Measurements from ENCODE around the gene PLCL1.

PLCL1 gene

GRCh38 chr2:198161151-198161550, 356.8 kb downstream of the PLCL1 start:
- TF ChIP-seq, protein P1, sequence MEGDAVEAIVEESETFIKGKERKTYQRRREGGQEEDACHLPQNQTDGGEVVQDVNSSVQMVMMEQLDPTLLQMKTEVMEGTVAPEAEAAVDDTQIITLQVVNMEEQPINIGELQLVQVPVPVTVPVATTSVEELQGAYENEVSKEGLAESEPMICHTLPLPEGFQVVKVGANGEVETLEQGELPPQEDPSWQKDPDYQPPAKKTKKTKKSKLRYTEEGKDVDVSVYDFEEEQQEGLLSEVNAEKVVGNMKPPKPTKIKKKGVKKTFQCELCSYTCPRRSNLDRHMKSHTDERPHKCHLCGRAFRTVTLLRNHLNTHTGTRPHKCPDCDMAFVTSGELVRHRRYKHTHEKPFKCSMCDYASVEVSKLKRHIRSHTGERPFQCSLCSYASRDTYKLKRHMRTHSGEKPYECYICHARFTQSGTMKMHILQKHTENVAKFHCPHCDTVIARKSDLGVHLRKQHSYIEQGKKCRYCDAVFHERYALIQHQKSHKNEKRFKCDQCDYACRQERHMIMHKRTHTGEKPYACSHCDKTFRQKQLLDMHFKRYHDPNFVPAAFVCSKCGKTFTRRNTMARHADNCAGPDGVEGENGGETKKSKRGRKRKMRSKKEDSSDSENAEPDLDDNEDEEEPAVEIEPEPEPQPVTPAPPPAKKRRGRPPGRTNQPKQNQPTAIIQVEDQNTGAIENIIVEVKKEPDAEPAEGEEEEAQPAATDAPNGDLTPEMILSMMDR (IDR thresholded peaks at IDR 0.05; ENCODE audit: extremely low read depth, missing control alignments) = no peak
- DNase-seq (ENCODE audit: low spot score) = no peak

DNA sequence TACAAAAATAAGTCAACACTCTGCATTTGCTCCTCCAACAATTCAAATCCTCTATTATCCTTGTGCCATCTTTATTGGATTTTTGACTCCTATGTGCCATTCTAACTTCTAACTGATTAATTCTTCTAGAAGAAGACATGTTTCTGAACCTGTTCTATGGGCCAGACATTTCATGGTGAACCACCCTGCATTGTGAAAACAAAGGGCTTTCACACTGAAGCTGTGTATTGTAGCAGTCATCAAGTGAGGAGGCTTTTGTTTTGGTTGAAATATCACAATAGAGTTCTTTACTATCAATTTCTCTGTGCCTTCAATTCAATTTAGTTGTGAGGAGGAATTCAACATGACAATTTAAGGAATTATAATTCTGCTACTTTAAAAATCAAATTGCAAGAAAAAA, 357.9 kb downstream of the PLCL1 start:
- TF ChIP-seq, protein P1 (IDR thresholded peaks at IDR 0.05; ENCODE audit: extremely low read depth, missing control alignments) = no peak
- DNase-seq (ENCODE audit: low spot score) = no peak

- no peak for DNase-seq (ENCODE audit: low spot score)
- TF ChIP-seq, protein P1 (IDR thresholded peaks at IDR 0.05; ENCODE audit: extremely low read depth, missing control alignments) = no peak
These were observed 360.4 kb downstream of the PLCL1 start for GRCh38 chr2:198164843-198165242.

- TF ChIP-seq, protein P1 (IDR thresholded peaks at IDR 0.05; ENCODE audit: extremely low read depth, missing control alignments) = no peak
- no peak for DNase-seq (ENCODE audit: low spot score)
These were observed 360.9 kb downstream of the PLCL1 start for GRCh38 chr2:198165289-198165688.

DNA sequence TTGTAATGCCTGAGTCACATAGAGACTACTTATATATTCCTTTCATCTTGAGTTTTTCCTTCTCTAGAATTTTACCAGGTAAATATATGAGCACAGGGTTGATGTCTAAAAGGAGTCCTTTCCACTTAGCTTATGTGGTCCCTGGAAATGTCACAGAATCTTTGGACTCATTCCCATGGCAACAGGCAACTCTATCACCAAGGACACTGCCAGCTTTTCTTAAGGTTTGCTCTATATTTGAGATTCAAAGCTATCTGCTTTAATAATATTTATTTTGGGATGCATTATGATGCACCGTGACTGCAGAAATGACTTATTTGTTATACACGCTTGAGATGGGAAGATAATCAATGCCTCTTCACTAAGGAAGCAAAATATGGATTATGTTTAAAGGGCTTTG, 363.0 kb downstream of the PLCL1 start:
- DNase-seq (ENCODE audit: low spot score) = no peak
- TF ChIP-seq, protein P1 (IDR thresholded peaks at IDR 0.05; ENCODE audit: extremely low read depth, missing control alignments) = no peak

DNA sequence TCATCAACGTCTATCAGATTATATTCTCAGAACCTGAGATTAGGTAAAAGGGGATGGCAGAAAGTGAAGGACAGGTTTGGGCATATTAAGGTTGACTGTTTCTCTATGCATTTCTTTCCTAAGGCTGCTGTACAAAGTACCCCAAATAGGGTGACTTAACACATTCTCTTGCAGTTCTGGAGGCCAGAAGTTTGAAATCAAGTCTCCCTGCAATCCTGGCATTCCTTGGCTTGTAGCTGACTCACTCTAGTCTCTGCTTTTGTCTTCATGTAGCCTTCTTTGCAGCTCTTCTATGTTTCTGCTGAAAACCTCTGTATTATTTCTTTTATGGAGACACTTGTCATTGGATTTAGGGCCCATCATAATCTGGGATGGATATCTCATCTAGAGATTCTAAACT, 364.3 kb downstream of the PLCL1 start:
- TF ChIP-seq, protein P1 (IDR thresholded peaks at IDR 0.05; ENCODE audit: extremely low read depth, missing control alignments) = no peak
- DNase-seq (ENCODE audit: low spot score) = no peak

DNA sequence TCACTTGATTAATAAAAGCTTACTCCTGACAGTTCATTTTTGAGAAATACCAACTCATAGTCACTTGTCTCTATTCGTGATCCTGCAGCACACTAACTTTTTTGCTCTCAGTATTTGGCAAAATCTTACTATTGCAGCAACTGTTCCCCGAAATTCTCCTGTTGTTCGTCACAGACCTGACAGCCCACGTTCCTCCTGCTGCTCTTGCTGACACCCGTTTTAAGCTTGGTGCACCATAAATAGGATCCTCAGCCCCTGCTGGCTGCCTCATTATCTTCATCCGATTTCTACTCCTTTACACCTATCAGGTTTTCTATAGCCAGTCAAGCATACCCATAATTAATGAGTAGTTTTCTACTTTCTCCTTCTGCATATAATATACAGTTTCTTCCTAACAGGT, 368.8 kb downstream of the PLCL1 start:
- TF ChIP-seq, protein P1 (IDR thresholded peaks at IDR 0.05; ENCODE audit: extremely low read depth, missing control alignments) = no peak
- no peak for DNase-seq (ENCODE audit: low spot score)
